Lower leg skin (tissue), 3 donors: ENCODE results near the gene SPARCL1.

Experiments used
- CTCF ChIP-seq, 3 donors: fragments of 450-650 bp; IDR thresholded peaks; one replicate each; pipeline ENCODE4 v1.5.1; 2016; ENCODE audit warnings: antibody characterized with exemption in 3 of 3, mild to moderate bottlenecking in 3 of 3, moderate library complexity in 2 of 3
- POLR2A ChIP-seq, 2 donors: fragments of 450-650 bp; IDR thresholded peaks; one replicate each; pipeline ENCODE4 v1.6.1; 2016 to 2017; ENCODE audit warnings: antibody characterized with exemption in 2 of 2, mild to moderate bottlenecking in 1 of 2, moderate library complexity in 1 of 2

- no peak for TF ChIP-seq POLR2A (IDR thresholded peaks at IDR 0.05)
- TF ChIP-seq CTCF (IDR thresholded peaks at IDR 0.05) = no peak
Observed at GRCh38 chr4:87462102-87462501, 67.1 kb downstream of the SPARCL1 start.
